ENCODE results near the gene GMCL2. TPM values are rescaled to one million over a fixed set of nuclear protein-coding genes. Genes with fewer than 3 reads are reported as not detected.

The GMCL2 gene
- total RNA-seq, 1 experiment from 2014 or later: not detected

DNA sequence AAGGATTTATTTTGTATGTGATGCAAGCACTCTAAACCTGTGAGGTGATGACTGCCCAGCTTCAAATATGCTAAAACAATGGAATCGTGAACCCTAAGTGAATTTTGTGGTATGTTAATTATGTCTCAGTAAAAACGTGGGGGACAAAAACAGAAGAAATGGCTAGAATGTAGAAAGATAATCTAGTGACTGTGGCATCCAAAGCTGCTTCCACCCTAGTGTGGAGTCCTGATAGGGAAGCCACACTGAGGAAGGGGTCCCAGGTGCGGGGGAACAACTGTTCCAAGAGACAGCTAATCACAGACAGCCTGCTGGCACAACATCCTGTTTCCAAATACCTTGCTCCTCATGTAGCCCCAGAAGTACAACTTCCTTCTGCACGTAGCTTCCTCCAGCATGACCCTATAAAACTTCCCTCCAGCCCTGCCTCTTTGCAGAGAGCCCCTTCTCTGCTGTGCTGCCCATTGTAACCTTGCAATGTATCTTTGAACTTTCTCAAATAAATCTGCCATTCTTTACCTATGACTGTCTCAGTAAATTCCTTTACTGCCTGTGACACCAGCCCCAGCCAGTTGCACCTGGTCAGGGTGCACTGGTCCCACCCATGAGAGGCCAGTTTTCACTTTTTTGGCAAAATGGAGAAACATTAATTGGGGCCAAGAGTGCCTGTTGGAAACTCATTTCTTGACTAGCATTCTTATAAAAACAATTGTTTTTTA, 4.9 kb downstream of the GMCL2 start:
- DNase-seq (ENCODE audit: low read depth): no peak

DNA sequence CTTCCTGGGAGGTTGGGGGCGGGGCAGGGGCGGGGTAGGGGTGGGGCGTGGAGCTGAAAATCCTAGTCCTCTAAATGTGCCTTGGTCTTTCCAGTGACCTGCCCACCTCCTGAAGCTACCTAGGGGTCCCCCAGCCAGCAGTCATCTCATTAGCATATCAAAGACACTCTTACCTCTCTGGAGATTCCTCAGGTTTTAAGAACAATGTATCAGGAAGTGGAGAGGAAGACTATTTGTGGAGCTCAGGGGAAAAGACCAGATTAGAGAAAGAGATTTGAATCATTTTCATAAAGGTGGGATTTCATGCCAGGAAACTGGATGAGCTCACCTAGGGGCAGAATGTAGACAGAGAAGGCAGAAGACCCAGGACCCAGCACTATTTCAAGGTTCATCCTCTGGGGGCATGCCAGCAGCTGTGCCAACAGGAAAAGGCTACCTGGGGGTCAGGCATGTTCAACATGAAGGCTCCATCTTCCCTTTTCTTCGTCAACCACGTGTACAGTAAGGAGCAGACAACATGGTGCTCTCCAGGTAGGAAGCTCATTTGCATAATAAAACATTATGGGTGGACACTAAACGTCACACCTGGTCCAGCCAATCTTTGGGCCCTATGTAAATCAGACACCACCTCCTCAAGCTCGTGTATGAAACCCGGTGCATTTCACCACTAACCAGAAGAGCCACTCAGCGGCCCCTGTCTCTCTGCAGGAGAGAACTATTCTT, 6.9 kb downstream of the GMCL2 start:
- DNase-seq (ENCODE audit: low read depth): no peak

DNA sequence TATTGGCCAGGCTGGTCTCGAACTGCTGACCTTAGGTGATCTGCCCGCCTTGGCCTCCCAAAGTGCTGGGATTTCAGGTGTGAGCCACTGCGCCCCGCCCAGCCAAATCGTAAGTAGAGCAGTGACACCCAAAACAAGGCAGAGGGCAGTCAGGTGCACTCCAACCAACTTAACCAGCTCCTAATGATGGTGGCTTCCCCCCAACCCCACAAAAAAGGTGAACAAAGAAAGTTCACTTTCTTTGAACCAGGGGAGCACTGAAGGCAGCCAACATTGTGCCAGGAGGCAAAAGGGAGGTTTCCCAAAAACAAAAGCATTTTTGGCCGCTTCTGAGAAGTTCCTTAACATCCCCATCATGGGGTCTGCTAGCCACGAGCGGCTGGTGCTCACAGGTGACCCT, 9.6 kb downstream of the GMCL2 start:
- no peak for DNase-seq (ENCODE audit: low read depth)

DNA sequence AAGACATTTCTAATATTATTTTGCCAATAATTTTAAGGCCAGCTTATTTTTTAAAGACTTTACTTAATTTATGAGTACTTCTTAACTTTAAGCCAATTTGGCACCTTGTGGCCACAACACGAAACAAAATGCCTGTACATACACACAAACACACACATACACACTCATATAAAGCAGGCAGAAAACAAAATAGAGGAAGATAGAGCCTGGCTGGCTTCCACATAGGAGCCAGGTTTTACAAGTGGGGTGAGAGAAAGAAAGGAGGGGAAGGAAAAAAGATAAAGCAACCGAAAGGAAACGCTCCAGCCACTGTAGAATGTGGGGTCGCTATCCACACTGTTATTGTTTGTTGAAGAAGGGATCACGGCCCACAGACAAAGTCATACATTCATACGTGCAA, 10.4 kb downstream of the GMCL2 start:
- no peak for DNase-seq (ENCODE audit: low read depth)

DNA sequence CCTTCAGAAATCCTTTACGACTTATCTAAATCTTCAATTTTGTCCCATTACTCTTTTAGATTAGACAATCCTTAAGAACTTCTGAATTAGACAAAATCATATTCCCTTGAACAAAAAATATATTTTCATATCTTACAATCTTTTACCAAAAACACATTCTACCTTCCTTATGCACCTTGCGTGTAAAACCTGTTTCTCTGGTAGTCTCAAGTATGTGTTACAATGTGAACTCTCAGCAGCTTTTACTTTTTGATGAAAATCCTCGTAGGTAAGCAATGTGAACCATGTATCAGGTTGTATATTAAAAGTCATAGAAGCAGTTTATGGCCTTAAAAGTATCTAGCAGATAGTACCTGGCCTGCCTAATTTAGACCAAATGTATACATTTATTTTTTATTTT, 12.7 kb downstream of the GMCL2 start:
- DNase-seq (ENCODE audit: low read depth): no peak

DNA sequence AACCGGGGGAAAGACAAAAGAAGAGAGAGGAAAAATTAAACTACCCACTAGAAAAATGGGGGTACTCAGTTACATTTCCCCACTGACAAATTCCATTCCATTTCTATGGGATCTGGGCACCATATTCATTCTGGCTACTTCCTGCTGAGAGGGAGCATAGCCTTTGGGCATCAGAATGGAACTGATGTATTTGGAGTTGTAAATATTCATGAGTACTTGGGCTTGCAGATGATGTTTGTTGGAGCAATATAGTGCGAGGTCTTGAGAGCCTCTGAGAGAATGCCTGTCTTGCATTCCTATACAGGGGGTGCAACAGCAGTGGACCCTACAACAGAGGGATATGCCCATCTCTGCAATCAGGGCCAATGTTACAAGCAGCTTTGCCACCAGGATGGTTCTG, 16.7 kb downstream of the GMCL2 start:
- DNase-seq (ENCODE audit: low read depth): no peak

DNA sequence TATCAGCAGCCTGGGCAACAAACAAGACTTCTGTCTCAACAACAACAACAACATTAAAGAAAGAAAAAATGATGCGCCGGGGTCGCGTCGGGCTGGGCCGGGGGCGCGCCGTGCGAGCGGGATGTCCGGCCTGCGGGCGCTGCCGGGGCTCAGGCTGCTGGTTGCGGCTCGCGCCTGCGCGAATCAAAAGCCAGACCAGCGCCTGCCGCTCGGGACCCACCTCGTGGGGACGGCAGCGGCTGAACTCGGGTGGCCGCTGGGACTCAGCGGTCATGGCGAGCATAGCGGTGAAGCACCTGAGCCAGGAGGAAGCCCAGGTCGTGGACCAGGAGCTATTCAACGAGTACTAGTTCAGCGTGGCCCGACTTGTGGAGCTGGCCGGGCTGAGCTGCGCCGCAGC, 21.6 kb downstream of the GMCL2 start:
- no peak for DNase-seq (ENCODE audit: low read depth)

DNA sequence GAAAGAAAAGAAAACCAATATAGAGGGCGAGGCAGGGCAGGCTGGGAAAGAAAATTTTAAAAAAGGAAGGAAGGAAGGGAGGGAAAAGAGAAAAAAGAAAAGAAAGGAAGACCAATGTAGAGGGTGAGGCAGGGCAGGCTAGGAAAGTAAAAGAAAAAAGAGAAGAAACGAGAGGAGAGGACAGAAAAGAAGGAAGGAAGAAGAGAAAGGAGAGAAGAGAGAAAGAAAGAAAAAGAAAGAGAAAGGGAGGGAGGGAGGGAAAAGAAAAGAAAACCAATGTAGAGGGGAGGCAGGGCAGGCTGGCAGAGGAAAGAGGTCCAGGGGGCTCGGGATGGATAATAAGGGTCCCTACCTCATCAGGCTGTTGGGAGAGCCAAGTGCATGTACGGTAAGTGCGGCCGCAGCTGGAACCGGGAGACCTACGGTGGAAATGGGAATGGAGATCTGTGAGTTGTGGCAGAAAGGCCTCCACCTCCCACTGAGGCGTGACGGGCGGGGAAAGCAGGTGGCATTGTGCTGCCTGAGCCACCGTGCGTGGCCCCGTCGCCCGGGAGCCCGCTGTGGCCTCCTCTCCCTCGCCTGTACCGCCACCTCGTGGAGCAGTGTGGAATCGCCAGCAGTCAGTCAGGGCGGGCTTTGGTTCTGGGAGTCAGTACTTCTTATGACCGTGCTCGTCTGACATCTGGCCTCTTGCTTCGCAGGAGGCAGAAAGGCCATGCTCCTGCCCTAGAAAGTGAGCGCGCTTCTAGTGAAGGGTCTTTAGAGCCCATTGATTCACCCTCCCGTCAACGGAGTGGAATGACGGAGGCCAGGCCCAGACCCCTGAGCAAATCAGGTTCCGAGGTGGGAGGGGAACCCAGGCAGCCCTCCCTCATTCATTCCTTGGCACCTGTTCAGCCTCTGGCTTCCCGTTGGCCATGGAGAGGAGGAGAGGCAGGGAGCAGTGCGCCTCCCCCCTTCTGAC, 23.1 kb downstream of the GMCL2 start:
- DNase-seq (ENCODE audit: low read depth): peak; percentile 61

DNA sequence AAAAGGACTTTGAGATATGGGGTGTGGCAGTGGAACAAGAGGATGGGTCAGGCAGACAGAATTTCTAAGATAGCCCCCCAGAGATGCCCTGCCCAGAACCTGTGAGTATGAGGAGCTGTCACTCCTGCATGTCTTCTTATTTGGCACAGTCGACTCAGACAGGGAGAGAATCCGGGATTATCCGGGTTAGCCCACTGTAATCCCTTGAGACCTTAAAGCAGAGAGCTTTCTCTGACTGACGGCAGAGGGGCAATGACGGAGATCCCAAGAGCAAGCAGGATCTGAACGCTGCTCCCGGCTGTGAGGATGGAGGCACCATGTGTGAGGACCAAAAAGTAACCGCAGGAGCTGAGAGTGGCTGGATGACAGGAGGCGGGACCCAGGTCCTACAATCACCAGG, 24.7 kb downstream of the GMCL2 start:
- no peak for DNase-seq (ENCODE audit: low read depth)

DNA sequence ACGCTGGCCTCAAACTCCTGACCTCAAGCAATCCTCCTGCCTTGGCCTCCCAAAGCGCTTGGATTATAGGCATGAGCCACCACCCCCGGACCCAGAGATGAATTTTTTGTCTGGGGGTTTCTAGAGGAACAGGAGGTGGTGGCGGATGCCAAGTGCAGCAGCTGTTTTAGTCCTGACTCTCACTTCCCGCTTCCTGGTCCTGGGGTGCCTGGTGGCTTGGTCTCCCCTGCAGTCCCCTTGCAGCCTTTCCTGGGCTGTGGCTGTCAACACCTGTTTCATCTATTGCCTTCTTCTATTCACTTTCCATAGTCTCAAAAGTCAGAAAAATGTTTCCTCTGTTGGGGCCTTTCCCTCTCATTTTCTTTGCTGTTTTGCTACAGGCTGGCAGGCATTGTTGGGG, 27.0 kb downstream of the GMCL2 start:
- no peak for DNase-seq (ENCODE audit: low read depth)

DNA sequence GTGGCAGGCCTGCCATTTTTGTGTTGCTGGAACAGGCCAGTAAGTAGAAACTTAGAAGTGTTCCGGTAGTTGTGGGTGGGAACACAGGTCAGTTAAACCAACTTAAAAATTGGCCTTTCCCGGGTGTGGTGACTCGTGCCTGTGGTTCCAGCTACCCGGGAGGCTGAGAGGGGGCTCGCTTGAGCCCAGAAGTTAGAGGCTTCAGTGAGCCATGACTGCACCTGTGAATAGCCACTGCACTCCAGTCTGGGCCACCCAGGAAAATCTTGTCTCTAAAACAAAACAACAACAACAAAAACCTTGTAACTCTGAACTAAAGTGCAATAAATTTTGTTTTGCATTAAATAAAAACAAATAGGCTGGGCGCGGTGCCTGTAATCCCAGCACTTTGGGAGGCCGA, 32.1 kb downstream of the GMCL2 start:
- peak; percentile 19 for DNase-seq (ENCODE audit: low read depth)

DNA sequence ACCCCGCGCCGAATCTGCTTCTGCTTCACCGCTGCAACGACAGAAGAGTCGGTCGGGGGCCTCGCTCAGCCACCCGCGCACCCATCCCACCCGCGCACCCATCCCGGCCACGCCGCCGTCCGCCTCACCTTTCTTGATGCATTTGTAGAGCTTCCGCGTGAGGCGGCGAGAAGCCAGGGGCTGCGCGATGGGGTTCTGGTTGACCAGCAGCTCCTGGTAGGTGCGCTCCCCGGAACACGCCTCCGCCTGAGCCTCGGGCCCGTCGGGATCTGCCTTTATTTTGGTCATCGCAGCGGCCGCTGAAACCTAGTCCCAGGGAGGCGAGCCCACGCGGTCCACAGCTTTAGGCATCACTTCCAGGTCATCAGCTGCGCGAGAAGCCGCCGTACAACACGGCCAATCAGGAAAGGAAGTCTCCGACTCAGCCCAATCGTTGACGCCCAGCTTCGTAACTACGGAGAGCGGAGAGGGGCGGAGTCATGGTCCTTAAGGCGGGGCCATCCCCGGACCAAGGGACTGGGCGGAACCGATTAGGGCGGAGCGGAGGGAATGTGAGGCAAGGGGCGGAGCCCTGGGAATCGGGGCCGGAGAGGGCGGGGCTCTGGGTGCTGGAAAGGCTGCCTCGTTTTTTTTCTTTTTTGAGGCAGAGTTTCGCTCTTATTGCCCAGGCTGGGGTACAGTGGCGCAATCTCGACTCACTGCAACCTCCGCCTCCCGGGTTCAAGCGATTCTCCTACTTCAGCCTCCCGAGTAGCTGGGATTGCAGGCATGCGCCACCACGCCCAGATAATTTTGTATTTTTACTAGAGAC, 33.4 kb downstream of the GMCL2 start, which contains the start of gene NHP2:
Gene NHP2 (minus strand): TSS at position 356 of the 811 bp plus-strand sequence. CDS start 68 bp downstream, at position 288.
- peak; percentile 98 for DNase-seq (ENCODE audit: low read depth)

DNA sequence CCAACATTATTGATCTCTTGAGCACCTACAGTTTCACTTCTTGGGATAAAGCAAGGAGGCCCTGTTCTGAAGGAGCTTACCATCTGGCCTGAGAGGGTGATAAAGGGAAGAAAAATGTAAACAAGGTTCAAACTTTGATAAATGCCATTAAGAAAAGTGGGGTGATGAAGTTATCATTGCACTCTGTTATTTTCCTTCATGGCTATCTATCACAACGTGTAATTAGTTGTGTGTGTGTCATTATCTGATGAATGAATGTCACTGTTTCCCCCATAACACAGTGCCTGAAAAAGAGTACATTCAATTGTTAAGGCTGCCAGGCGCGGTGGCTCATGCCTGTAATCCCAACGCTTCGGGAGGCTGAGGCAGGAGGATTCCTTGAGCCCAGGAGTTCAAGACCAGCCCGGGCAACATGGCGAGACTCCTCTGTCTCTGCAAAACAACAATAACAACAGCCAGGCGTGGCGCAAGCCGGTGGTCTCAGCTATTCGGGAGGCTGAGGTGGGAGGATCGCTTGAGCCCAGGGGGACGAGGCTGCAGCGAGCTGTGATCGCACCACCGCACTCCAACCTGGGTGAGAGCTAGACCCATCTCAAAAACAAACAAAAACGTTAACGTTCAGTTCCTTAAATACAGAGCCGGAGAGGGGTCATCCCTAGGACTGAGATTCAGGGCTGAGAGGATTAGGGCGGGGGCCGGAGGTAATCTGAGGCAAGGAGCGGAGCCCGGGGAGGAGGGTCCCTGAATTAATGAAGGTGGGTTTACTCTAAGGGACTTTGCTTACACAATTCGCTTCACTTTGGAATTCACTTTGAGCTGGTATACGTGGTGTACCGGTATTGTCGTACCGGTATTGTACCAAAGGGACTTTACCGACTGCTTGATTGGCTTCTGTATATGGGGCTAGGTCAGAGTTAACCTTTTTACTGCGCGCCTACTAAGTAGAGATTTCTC, 34.4 kb downstream of the GMCL2 start:
- DNase-seq (ENCODE audit: low read depth): no peak

DNA sequence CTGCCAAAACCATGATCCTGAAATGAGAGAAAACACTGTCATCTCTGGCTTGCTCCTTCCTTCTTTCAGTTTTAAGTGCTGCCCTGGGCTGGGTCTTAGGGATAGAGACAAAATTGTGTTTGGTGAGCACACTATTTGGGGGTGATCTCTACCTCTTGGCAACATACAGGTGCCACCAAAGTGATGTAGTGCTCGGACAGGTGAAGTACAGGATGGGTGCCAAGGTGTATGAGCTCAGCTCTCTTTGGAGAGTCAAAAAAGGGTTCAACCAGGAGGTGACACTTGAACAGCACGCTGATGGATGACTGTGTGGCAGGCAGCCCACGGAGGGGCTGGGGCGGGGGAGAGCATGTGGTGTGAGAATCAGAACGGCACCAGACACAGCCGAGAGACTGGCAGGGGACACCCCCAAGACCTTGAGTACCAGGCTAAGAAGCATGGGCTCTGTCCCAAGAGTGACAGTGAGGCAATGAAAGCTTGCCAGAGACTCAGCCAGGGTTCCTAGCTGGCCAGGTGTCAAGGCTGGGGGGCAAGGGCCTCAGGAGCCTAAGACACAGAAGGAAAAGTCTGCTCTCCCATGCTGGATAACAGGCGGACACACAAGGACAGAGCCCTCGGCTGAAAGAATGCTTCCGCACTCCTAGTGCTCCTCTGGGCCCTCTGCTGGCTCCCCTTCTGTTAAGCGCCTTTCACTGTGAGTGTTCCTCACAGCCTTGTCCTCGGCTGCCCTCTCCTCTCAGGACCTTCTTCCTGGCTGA, 36.0 kb downstream of the GMCL2 start:
- DNase-seq (ENCODE audit: low read depth): no peak

DNA sequence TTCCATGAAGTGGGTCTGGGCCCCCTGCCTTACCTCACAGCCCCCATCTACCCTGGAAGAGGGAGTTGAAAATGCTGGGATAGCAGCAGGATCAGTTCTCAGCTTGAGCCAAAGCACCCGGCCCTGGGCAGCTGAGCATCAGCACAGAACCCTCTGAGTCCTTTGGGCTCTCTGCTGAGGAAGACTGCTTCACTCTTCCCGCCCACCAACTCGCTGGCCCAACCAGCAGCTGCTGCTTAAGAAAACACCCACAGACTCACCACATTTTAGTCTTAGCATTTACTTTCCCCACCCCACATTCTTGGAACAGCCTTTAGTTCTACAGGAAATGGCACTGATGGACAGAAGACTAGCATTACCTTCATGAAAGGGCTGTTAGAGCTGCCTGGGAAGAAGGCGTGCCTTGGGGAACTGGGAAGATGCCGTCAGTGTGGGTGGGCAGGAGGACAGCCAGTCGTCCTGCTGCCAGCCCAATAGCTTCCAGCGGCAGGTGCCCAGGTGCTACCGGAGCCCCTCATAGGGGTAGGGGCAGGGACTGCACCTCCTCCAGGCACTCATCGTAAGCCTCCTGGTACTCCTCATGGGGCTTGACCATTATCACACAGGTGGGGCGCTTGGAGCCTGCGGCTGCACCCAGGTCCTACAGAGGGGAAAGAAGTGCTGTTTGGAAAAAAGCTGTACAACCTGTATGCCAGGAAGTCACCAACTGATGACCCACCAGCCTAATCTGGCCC, 37.8 kb downstream of the GMCL2 start:
- DNase-seq (ENCODE audit: low read depth): no peak

DNA sequence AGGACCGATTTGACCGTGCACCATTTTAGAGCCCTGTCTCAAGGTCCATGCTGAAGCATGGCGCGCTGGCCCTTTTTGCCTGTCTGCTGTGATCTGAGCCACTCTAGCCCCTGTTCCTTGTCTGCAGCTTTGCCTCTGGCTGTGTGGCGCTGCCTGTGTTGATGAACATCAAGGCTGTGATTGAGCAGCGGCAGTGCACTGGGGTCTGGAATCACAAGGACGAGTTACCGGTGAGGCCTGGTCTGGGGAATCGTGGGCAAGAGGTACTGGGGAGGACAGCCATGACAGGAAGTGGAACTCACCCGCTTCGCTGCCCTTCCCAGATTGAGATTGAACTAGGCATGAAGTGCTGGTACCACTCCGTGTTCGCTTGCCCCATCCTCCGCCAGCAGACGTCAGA, 39.8 kb downstream of the GMCL2 start:
- DNase-seq (ENCODE audit: low read depth): no peak

DNA sequence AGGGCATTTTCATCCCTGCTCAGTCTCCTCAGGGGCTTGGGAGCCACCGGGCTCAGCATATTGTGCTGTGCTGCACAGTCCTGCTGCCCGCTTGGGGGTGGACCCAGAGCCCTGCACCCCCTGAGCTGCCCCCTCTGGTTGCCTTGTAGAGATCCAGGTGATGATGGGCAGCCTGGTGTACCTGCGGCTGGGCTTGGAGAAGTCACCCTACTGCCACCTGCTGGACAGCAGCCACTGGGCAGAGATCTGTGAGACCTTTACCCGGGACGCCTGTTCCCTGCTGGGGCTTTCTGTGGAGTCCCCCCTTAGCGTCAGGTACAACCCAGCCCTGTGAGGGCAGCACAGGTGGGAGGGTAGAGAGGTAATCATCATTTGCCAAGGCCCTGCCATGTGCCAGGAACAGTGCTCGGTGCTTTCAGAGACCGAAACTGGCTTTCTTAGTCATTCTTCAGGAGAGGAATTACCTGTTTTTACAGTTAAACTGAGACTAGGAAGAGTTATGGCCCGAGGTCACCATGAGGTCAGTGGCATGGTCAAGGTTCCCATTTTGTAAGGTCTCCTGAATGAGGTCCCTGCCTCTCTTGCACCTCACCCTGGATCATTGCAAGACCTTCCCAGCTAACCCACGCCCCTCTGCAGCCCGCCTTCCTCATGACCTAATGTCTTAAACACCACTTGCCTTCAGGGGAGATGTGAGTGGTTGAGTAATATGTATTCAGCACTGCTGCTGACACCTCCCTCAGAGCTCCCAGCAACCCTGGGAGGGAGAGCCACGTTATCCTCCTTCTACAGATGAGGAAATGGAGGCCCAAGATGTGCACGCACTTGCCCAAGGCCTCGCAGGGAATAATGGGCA, 41.0 kb downstream of the GMCL2 start:
- peak; percentile 8 for DNase-seq (ENCODE audit: low read depth)

DNA sequence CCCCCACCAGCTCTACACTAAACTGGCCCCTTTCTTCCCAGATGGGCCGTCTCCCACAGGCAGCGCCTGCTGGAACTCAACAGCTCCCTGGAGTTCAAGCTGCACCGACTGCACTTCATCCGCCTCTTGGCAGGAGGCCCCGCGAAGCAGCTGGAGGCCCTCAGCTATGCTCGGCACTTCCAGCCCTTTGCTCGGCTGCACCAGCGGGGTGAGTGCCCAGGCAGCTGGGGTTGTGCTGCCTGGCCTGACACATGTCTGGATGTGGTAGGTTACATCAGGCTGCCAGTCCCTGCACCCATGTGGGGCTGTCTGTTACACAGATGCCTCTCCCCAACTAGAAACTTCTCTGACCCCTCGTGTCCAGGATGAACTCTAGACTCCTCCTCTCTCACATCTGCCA, 43.3 kb downstream of the GMCL2 start:
- no peak for DNase-seq (ENCODE audit: low read depth)
